Hepatocyte (in vitro differentiated cells): ENCODE data around the gene MTFR2.

Experiments
- CTCF ChIP-seq: fragments of 200-600 bp; sonication (generic); IDR thresholded peaks from 2 replicates; pipeline ENCODE4 v1.5.1; 2016; ENCODE audit warnings: antibody characterized with exemption, mild to moderate bottlenecking; ENCODE audit not compliant: poor library complexity
- EZH2 ChIP-seq: fragments of 200-600 bp; sonication (generic); IDR thresholded peaks from 2 replicates; pipeline ENCODE4 v1.6.1; 2016; ENCODE audit warnings: antibody characterized with exemption, mild to moderate bottlenecking, borderline replicate concordance
- EZH2phosphoT487 ChIP-seq: fragments of 200-600 bp; sonication (generic); IDR thresholded peaks from one replicate; pipeline ENCODE4 v1.6.1; 2018; ENCODE audit warnings: antibody characterized with exemption, mild to moderate bottlenecking, low read depth, moderate library complexity; ENCODE audit not compliant: unreplicated experiment, severe bottlenecking

DNA sequence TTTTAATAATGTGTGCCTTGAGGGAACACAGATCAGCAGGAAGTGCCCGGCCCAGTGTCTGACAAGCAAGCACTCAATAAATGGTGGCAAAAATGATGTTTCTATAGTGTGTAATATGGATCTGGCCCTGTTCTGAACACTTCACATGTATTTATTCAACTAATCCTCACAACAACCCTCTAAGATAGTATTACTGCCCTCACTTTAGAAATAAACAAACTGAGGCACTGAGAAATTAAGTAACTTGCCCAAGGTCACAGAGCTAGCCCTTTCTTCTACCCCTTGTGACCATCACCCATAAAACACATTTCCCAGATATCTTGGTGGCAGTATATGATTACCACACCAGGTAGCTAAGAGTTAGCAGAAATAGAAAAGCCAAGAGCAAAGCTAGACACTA lies 12.8 kb upstream of the MTFR2 start:
- TF ChIP-seq CTCF, result no peak
- no peak for TF ChIP-seq EZH2
- TF ChIP-seq EZH2phosphoT487, result no peak
